ENCODE results near the gene C16orf87. TPM values are rescaled to one million over a fixed set of nuclear protein-coding genes. Genes with fewer than 3 reads are reported as not detected.

Gene C16orf87
- total and polyA plus RNA-seq, 2 donors (not counting 1 experiment from before 2014, with no cell fraction given), result 3.4 to 11.3 TPM

- H3K4me1 Mint-ChIP-seq, result peaks cover 14% of the 10 kb centered on the region
- no peaks in the 10 kb centered on the region for H3K36me3 ChIP-seq (replicated peaks in 1 of 2; ENCODE audit: control extremely low read depth in 1 of 2, control insufficient read depth in 1 of 2, extremely low read depth in 1 of 2, insufficient read depth in 2 of 2, low read length in 1 of 2)
- peaks cover 0 to 3% (median 0%) of the 10 kb centered on the region in 3 donors for H3K9me3 ChIP-seq (ENCODE audit: control extremely low read depth in 1 of 3, control insufficient read depth in 2 of 3, insufficient read depth in 1 of 3, low read length in 2 of 3)
- POLR2A ChIA-PET, result no interaction called here
- intact Hi-C loops (cut with micrococcal nuclease), result no loop called here
- TF ChIP-seq EZH2 (IDR thresholded peaks at IDR 0.05; ENCODE audit: borderline replicate concordance, insufficient read depth, low read depth, low read length, poor library complexity, severe bottlenecking) (no peak), CTCF (IDR thresholded peaks at IDR 0.05) (no peak)
- H3K4me3 Mint-ChIP-seq, result no peak overlapping the region
- no peak overlapping the region for H3K9ac ChIP-seq (ENCODE audit: low read length)
- no peaks in the 10 kb centered on the region for H3K27me3 Mint-ChIP-seq
- H4K20me1 ChIP-seq (ENCODE audit: control insufficient read depth, insufficient read depth, low read length, poor library complexity, severe bottlenecking), result no peaks in the 10 kb centered on the region
- no peak overlapping the region for H3K4me3 ChIP-seq (ENCODE audit: control extremely low read depth in 1 of 5, extremely low read depth in 1 of 5, insufficient read depth in 1 of 5, low read depth in 2 of 5, low read length in 4 of 5)
- no peak for ATAC-seq (ENCODE audit: low read depth)
- H3K79me2 ChIP-seq (ENCODE audit: control insufficient read depth, insufficient read depth, low read length), result no peaks in the 10 kb centered on the region
- H3K4me1 ChIP-seq (ENCODE audit: control insufficient read depth in 2 of 2, insufficient read depth in 2 of 2, low read length in 2 of 2), result peaks cover 0 to 14% of the 10 kb centered on the region in 2 donors
- no peaks in the 10 kb centered on the region for H3K9me3 Mint-ChIP-seq (ENCODE audit: insufficient read depth)
- WGBS (ENCODE audit: insufficient coverage), result 99% methylated on average over 8 of the region's 8 CpGs
- CTCF ChIA-PET, result interaction anchor here (0.7 kb wide), 1 partner anchor 78 kb away, joined by 4 read pairs; no protein-coding TSS in a partner anchor
- H3K27ac Mint-ChIP-seq, result no peak overlapping the region
- H3K27me3 ChIP-seq (replicated peaks in 1 of 4; ENCODE audit: control extremely low read depth in 1 of 4, control insufficient read depth in 3 of 4, insufficient read depth in 4 of 4, low read length in 3 of 4), result no peaks in the 10 kb centered on the region
- no peak overlapping the region for H2AFZ ChIP-seq (ENCODE audit: insufficient read depth, low read depth, low read length, poor library complexity, severe bottlenecking)
- DNase-seq, result no peak
- no peak overlapping the region for H3K4me2 ChIP-seq (replicated peaks; ENCODE audit: low read depth, low read length, poor library complexity, severe bottlenecking)
- no peak overlapping the region for H3K27ac ChIP-seq (ENCODE audit: low read length in 2 of 2)
These were observed 62.2 kb downstream of the C16orf87 start for GRCh38 chr16:46768809-46769208.

- H3K27me3 Mint-ChIP-seq, result no peaks in the 10 kb centered on the region
These were observed 65.9 kb downstream of the C16orf87 start for GRCh38 chr16:46765050-46765449.

More at GRCh38 chr16:46765050-46765449, 65.9 kb downstream of the C16orf87 start:
- no peak overlapping the region for H3K27ac ChIP-seq (ENCODE audit: low read length in 2 of 2)
- intact Hi-C loops (cut with micrococcal nuclease), result no loop called here
- H3K4me1 Mint-ChIP-seq, result peaks cover 14% of the 10 kb centered on the region
- no peaks in the 10 kb centered on the region for H3K36me3 ChIP-seq (replicated peaks in 1 of 2; ENCODE audit: control extremely low read depth in 1 of 2, control insufficient read depth in 1 of 2, extremely low read depth in 1 of 2, insufficient read depth in 2 of 2, low read length in 1 of 2)
- no peak overlapping the region for H3K27ac Mint-ChIP-seq
- ChIA-PET POLR2A (no interaction called here), CTCF (no interaction called here)
- H4K20me1 ChIP-seq (ENCODE audit: control insufficient read depth, insufficient read depth, low read length, poor library complexity, severe bottlenecking), result no peaks in the 10 kb centered on the region
- H3K4me3 Mint-ChIP-seq, result no peak overlapping the region
- DNase-seq, result no peak
- TF ChIP-seq EZH2 (IDR thresholded peaks at IDR 0.05; ENCODE audit: borderline replicate concordance, insufficient read depth, low read depth, low read length, poor library complexity, severe bottlenecking) (no peak), CTCF (IDR thresholded peaks at IDR 0.05) (no peak)
- no peak overlapping the region for H2AFZ ChIP-seq (ENCODE audit: insufficient read depth, low read depth, low read length, poor library complexity, severe bottlenecking)
- no peak overlapping the region for H3K9ac ChIP-seq (ENCODE audit: low read length)
- peaks cover 0 to 3% (median 0%) of the 10 kb centered on the region in 3 donors for H3K9me3 ChIP-seq (ENCODE audit: control extremely low read depth in 1 of 3, control insufficient read depth in 2 of 3, insufficient read depth in 1 of 3, low read length in 2 of 3)
- 15% methylated on average over 7 of the region's 7 CpGs for WGBS (ENCODE audit: insufficient coverage)
- H3K4me2 ChIP-seq (replicated peaks; ENCODE audit: low read depth, low read length, poor library complexity, severe bottlenecking), result no peak overlapping the region
- H3K9me3 Mint-ChIP-seq (ENCODE audit: insufficient read depth), result no peaks in the 10 kb centered on the region
- H3K4me1 ChIP-seq (ENCODE audit: control insufficient read depth in 2 of 2, insufficient read depth in 2 of 2, low read length in 2 of 2), result peaks cover 0 to 14% of the 10 kb centered on the region in 2 donors
- no peak overlapping the region for H3K4me3 ChIP-seq (ENCODE audit: control extremely low read depth in 1 of 5, extremely low read depth in 1 of 5, insufficient read depth in 1 of 5, low read depth in 2 of 5, low read length in 4 of 5)
- H3K27me3 ChIP-seq (replicated peaks in 1 of 4; ENCODE audit: control extremely low read depth in 1 of 4, control insufficient read depth in 3 of 4, insufficient read depth in 4 of 4, low read length in 3 of 4), result no peaks in the 10 kb centered on the region
- H3K79me2 ChIP-seq (ENCODE audit: control insufficient read depth, insufficient read depth, low read length), result no peaks in the 10 kb centered on the region
- no peak for ATAC-seq (ENCODE audit: low read depth)

Data from B cell (primary cell).